Breast epithelium (tissue), 4 donors: ENCODE results near the gene IL19. TPM values are rescaled to one million over a fixed set of nuclear protein-coding genes. Genes with fewer than 3 reads are reported as not detected.

Experiments
- DNase-seq, 2 donors: peaks; one replicate each; pipeline ENCODE4 v3.0.0-alpha.2; 2019; ENCODE audit warnings: low spot score in 2 of 2
- H3K27ac ChIP-seq, 2 donors: fragments of 200-600 bp; sonication (generic) in 1 of 2; one replicate each; pipeline ENCODE4 v1.5.1; 2016 to 2019; ENCODE audit warnings: mild to moderate bottlenecking in 1 of 2
- H3K27me3 ChIP-seq, 2 donors: fragments of 200-600 bp; sonication (generic) in 1 of 2; one replicate each; pipeline versions ENCODE4 v1.5.1 to v1.6.0; 2017 to 2019; ENCODE audit warnings: control low read depth in 1 of 2, mild to moderate bottlenecking in 1 of 2
- H3K36me3 ChIP-seq: fragments of 200-600 bp; one replicate; pipeline ENCODE4 v1.5.1; 2019
- H3K4me1 ChIP-seq, 2 donors: fragments of 200-600 bp; sonication (generic); one replicate each; pipeline ENCODE4 v1.5.1; 2016 to 2019; ENCODE audit warnings: control low read depth in 1 of 2
- H3K4me3 ChIP-seq, 3 donors: fragments of 200-600 bp; sonication (generic); 1 replicate in 2 of 3; 2 replicates in 1 of 3; pipeline ENCODE4 v1.5.1; 2016 to 2019; ENCODE audit warnings: mild to moderate bottlenecking in 3 of 3, moderate library complexity in 2 of 3
- H3K9me3 ChIP-seq, 2 donors: fragments of 200-600 bp; sonication (generic) in 1 of 2; one replicate each; pipeline ENCODE4 v1.5.1; 2016 to 2019; ENCODE audit warnings: control low read depth in 1 of 2
- CTCF ChIP-seq, 3 donors: fragments of 450-650 bp; IDR thresholded peaks; one replicate each; pipeline ENCODE4 v1.5.1; 2016 to 2017; ENCODE audit warnings: antibody characterized with exemption in 3 of 3, mild to moderate bottlenecking in 3 of 3, moderate library complexity in 3 of 3
- POLR2A ChIP-seq: fragments of 450-650 bp; IDR thresholded peaks from one replicate; pipeline ENCODE4 v1.6.1; 2016; ENCODE audit warnings: antibody characterized with exemption, mild to moderate bottlenecking, moderate library complexity
- POLR2AphosphoS5 ChIP-seq, 3 donors: sonication (generic); formaldehyde crosslinking; IDR thresholded peaks; one replicate each; pipeline ENCODE4 v1.6.1; 2017; ENCODE audit warnings: antibody characterized with exemption in 3 of 3
- intact Hi-C: fragments of 100-400 bp; cut with DNase I; formaldehyde crosslinking; loops from one replicate; pipeline ENCODE4 v1.15.1; 2023; ENCODE audit warnings: low total_unique reads
- total RNA-seq, 3 donors: library from RNA; depleted of rRNA; stranded (reverse); fragments of >200 nt; gene quantifications; one replicate each; pipeline ENCODE4 v1.1.0, GENCODE V29; 2016

Gene IL19
- total RNA-seq, 3 donors from 2014 or later = not detected

GRCh38 chr1:206744683-206745082, 25.9 kb upstream of the IL19 start:
- Histone ChIP-seq H3K27ac (no peak overlapping the region), H3K4me3 (no peak overlapping the region), H3K4me1 (no peaks in the 10 kb centered on the region), H3K9me3 (no peaks in the 10 kb centered on the region), H3K36me3 (no peaks in the 10 kb centered on the region), H3K27me3 (no peaks in the 10 kb centered on the region)
- intact Hi-C loops = no loop called here
- no peak for DNase-seq
- TF ChIP-seq POLR2A (no peak), POLR2AphosphoS5 (IDR thresholded peaks at IDR 0.05) (no peak), CTCF (IDR thresholded peaks at IDR 0.05) (no peak)

GRCh38 chr1:206745301-206745700, 25.3 kb upstream of the IL19 start:
- intact Hi-C loops = no loop called here
- Histone ChIP-seq H3K4me3 (no peak overlapping the region), H3K4me1 (no peaks in the 10 kb centered on the region), H3K9me3 (no peaks in the 10 kb centered on the region), H3K36me3 (no peaks in the 10 kb centered on the region), H3K27ac (no peak overlapping the region), H3K27me3 (no peaks in the 10 kb centered on the region)
- TF ChIP-seq POLR2A (no peak), CTCF (IDR thresholded peaks at IDR 0.05) (no peak), POLR2AphosphoS5 (IDR thresholded peaks at IDR 0.05) (no peak)
- no peak for DNase-seq

GRCh38 chr1:206748348-206749030, 22.1 kb upstream of the IL19 start:
- H3K4me3 ChIP-seq = no peak overlapping the region
- TF ChIP-seq POLR2A (no peak), POLR2AphosphoS5 (IDR thresholded peaks at IDR 0.05) (no peak), CTCF (IDR thresholded peaks at IDR 0.05) (no peak)
- no peak for DNase-seq
- H3K36me3 ChIP-seq = no peaks in the 10 kb centered on the region
- H3K9me3 ChIP-seq = no peaks in the 10 kb centered on the region
- H3K27ac ChIP-seq = no peak overlapping the region
- intact Hi-C loops = no loop called here
- H3K27me3 ChIP-seq = no peaks in the 10 kb centered on the region
- no peaks in the 10 kb centered on the region for H3K4me1 ChIP-seq

- H3K9me3 ChIP-seq = no peaks in the 10 kb centered on the region
- no peaks in the 10 kb centered on the region for H3K36me3 ChIP-seq
- no peak overlapping the region for H3K4me3 ChIP-seq
- no peak for DNase-seq
- no peaks in the 10 kb centered on the region for H3K4me1 ChIP-seq
- no peaks in the 10 kb centered on the region for H3K27me3 ChIP-seq
- intact Hi-C loops = no loop called here
- no peak for TF ChIP-seq POLR2A
- no peak for TF ChIP-seq CTCF (IDR thresholded peaks at IDR 0.05)
- TF ChIP-seq POLR2AphosphoS5 (IDR thresholded peaks at IDR 0.05) = no peak
- H3K27ac ChIP-seq = no peak overlapping the region
Observed at GRCh38 chr1:206751891-206752290, 18.7 kb upstream of the IL19 start.

GRCh38 chr1:206752481-206752880, 18.1 kb upstream of the IL19 start:
- no peak for TF ChIP-seq CTCF (IDR thresholded peaks at IDR 0.05)
- no peak for TF ChIP-seq POLR2AphosphoS5 (IDR thresholded peaks at IDR 0.05)
- TF ChIP-seq POLR2A = no peak
- no peaks in the 10 kb centered on the region for H3K4me1 ChIP-seq
- H3K9me3 ChIP-seq = no peaks in the 10 kb centered on the region
- no peak overlapping the region for H3K4me3 ChIP-seq
- H3K36me3 ChIP-seq = no peaks in the 10 kb centered on the region
- intact Hi-C loops = no loop called here
- H3K27ac ChIP-seq = no peak overlapping the region
- H3K27me3 ChIP-seq = no peaks in the 10 kb centered on the region
- no peak for DNase-seq
